ENCODE data around the gene NELL2. TPM values are rescaled to one million over a fixed set of nuclear protein-coding genes. Genes with fewer than 3 reads are reported as not detected.

The NELL2 gene
- polyA plus RNA-seq, 1 experiment, result 0.43 TPM

DNA sequence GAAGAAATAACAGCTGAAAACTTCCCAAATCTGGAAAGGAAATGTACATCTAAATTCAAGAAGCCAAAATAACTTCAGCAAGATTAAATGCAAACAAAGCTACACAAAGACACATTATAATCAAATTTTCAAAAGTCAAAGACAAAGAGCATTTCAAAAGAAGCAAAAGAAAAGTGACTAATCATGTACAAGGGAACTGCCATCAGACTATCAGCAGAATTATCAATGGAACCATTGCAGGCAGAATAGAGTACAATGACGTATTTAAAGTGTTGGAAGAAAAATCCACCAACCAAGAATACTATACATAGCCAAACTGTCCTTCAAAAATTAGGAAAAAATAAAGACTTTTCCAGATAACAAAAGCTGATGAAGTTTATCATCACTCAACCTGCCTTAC, 147.5 kb downstream of the NELL2 start:
- ChIA-PET CTCF (interaction anchor here (0.6 kb wide), 1 partner anchor 12 kb away, joined by 6 read pairs; no protein-coding TSS in a partner anchor), POLR2A (no interaction called here)
- Histone ChIP-seq H3K27ac (ENCODE audit: low read depth, low read length) (no peak overlapping the region), H3K9me3 (ENCODE audit: control insufficient read depth, insufficient read depth, low read length) (no peaks in the 10 kb centered on the region), H3K4me3 (ENCODE audit: low read depth, low read length) (no peak overlapping the region), H3K27me3 (ENCODE audit: control insufficient read depth, insufficient read depth, low read length) (no peaks in the 10 kb centered on the region)
- no peak for DNase-seq (ENCODE audit: low read depth, low spot score)
- TF ChIP-seq, protein P1, sequence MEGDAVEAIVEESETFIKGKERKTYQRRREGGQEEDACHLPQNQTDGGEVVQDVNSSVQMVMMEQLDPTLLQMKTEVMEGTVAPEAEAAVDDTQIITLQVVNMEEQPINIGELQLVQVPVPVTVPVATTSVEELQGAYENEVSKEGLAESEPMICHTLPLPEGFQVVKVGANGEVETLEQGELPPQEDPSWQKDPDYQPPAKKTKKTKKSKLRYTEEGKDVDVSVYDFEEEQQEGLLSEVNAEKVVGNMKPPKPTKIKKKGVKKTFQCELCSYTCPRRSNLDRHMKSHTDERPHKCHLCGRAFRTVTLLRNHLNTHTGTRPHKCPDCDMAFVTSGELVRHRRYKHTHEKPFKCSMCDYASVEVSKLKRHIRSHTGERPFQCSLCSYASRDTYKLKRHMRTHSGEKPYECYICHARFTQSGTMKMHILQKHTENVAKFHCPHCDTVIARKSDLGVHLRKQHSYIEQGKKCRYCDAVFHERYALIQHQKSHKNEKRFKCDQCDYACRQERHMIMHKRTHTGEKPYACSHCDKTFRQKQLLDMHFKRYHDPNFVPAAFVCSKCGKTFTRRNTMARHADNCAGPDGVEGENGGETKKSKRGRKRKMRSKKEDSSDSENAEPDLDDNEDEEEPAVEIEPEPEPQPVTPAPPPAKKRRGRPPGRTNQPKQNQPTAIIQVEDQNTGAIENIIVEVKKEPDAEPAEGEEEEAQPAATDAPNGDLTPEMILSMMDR (IDR thresholded peaks at IDR 0.05; ENCODE audit: low read depth, low read length), result no peak

DNA sequence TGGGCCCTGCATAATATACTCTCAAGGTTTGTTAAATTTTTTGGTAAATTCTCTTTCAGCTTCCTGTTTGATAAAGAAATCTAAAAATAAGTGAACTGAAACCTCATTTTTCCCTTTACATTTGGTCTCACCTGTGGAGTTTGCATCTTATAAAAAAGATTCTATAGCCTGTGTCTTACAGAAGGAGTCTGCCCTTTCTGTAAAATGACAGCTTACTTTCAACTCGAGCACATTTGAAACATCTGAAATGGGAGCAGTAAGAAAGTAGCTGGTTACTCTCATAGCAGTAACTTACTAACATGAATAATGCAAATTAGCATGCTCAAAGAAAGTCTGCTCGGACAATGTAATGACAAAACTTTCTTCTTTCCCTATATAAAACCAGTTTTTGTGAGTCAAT, 155.8 kb downstream of the NELL2 start:
- no peak overlapping the region for H3K27ac ChIP-seq (ENCODE audit: low read depth, low read length)
- no peak overlapping the region for H3K4me3 ChIP-seq (ENCODE audit: low read depth, low read length)
- ChIA-PET CTCF (no interaction called here), POLR2A (no interaction called here)
- H3K27me3 ChIP-seq (ENCODE audit: control insufficient read depth, insufficient read depth, low read length), result no peaks in the 10 kb centered on the region
- H3K9me3 ChIP-seq (ENCODE audit: control insufficient read depth, insufficient read depth, low read length), result no peaks in the 10 kb centered on the region
- TF ChIP-seq, protein P1 (IDR thresholded peaks at IDR 0.05; ENCODE audit: low read depth, low read length), result no peak
- DNase-seq (ENCODE audit: low read depth, low spot score), result no peak

GRCh38 chr12:44717612-44718011, 158.5 kb downstream of the NELL2 start:
- no peak overlapping the region for H3K4me3 ChIP-seq (ENCODE audit: low read depth, low read length)
- no peaks in the 10 kb centered on the region for H3K9me3 ChIP-seq (ENCODE audit: control insufficient read depth, insufficient read depth, low read length)
- DNase-seq (ENCODE audit: low read depth, low spot score), result no peak
- CTCF ChIA-PET, result no interaction called here
- H3K27me3 ChIP-seq (ENCODE audit: control insufficient read depth, insufficient read depth, low read length), result no peaks in the 10 kb centered on the region
- TF ChIP-seq, protein P1 (IDR thresholded peaks at IDR 0.05; ENCODE audit: low read depth, low read length), result no peak
- POLR2A ChIA-PET, result no interaction called here
- no peak overlapping the region for H3K27ac ChIP-seq (ENCODE audit: low read depth, low read length)

DNA sequence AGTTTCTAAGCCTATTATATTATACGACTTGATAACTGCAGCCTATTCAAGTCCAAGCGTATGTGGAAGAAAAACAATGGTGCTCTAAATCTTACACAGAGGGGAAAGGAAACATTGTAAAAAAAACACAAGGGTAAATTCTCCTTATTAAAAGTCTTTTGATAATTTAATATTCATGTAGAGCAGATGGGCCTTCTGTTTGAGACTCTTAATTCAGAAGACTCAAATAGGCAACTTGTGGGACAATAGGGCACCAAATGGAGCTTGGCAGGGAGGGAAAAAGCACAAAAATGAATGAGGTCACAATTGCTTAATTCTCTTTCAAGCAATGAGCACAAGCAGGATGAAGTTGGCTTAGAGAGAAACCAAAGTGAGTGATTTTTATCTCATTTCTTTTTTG, 159.4 kb downstream of the NELL2 start:
- Histone ChIP-seq H3K4me3 (ENCODE audit: low read depth, low read length) (no peak overlapping the region), H3K27me3 (ENCODE audit: control insufficient read depth, insufficient read depth, low read length) (no peaks in the 10 kb centered on the region), H3K27ac (ENCODE audit: low read depth, low read length) (no peak overlapping the region), H3K9me3 (ENCODE audit: control insufficient read depth, insufficient read depth, low read length) (no peaks in the 10 kb centered on the region)
- CTCF ChIA-PET, result no interaction called here
- DNase-seq (ENCODE audit: low read depth, low spot score), result no peak
- TF ChIP-seq, protein P1 (IDR thresholded peaks at IDR 0.05; ENCODE audit: low read depth, low read length), result no peak
- POLR2A ChIA-PET, result no interaction called here

DNA sequence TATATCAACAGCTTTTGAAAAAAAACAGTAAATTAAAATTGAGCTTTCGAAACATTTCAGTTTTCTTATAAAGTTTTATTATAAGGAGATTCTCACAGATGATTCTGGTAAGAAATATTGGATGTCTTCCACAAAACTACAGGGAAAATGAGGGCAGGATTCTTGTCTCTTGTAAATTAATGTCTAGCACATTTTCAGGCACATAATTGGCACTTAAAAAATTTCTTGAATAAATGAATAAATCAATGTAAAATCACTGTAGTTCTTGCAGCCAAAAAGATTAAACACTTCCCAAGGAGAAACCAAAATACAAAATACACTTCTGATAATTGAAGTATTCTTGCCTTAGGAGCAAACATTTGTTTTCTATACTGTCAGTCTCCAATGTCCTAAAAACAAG, 164.4 kb downstream of the NELL2 start:
- TF ChIP-seq, protein P1 (IDR thresholded peaks at IDR 0.05; ENCODE audit: low read depth, low read length), result no peak
- DNase-seq (ENCODE audit: low read depth, low spot score), result no peak
- CTCF ChIA-PET, result no interaction called here
- Histone ChIP-seq H3K4me3 (ENCODE audit: low read depth, low read length) (no peak overlapping the region), H3K27me3 (ENCODE audit: control insufficient read depth, insufficient read depth, low read length) (no peaks in the 10 kb centered on the region), H3K9me3 (ENCODE audit: control insufficient read depth, insufficient read depth, low read length) (no peaks in the 10 kb centered on the region), H3K27ac (ENCODE audit: low read depth, low read length) (no peak overlapping the region)
- POLR2A ChIA-PET, result no interaction called here
